Hair follicular keratinocyte (primary cell): ENCODE measurements around the gene TMEM100. TPM values are rescaled to one million over a fixed set of nuclear protein-coding genes. Genes with fewer than 3 reads are reported as not detected.

Experiments
- total RNA-seq: library from RNA; depleted of rRNA; stranded (reverse); fragments of >200 nt; gene quantifications from 2 replicates; pipeline ENCODE4 v1.2.3, GENCODE V29; 2015

TMEM100 gene, protein sequence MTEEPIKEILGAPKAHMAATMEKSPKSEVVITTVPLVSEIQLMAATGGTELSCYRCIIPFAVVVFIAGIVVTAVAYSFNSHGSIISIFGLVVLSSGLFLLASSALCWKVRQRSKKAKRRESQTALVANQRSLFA
- not detected in 2 replicates for total RNA-seq

DNA sequence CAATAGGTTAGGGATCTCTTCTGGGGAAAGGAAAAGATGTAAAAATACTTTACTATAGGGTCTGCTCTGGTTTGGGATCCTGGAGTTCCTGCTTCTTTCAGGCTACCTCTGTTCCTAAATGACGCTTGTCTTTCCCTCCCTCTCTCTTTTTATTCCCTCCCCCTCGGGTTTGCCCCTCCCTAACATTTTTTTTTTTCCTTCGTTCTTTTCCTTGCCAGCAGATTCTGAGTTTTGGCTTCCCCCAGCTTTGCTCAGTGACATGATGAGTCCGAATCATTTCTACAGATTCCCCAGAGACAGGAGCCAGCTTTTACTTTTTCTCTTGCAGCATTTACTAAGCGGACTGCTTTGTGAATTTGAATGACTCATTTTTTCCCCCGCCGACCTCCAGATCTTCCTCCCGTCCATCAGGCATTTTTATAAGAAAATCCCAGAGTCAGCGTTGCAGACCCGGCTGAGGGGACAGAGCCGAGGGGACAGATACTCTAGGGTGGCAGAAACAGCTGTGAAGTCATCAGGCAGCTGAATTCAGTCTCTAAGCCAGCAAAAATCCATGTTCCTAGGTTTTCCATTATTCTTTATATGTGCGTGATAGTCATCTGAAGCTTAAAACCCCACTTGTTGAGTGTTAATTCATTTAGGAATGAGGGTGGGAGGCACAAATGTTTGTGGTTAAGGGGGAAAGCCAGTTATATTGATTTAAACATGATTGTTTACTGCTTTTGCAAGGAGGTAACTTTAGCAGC is at the start of gene TMEM100:
TMEM100 (minus strand) TSS at position 123 of the 746 bp plus-strand sequence. CDS start 1,794 bp downstream, outside the sequence.

DNA sequence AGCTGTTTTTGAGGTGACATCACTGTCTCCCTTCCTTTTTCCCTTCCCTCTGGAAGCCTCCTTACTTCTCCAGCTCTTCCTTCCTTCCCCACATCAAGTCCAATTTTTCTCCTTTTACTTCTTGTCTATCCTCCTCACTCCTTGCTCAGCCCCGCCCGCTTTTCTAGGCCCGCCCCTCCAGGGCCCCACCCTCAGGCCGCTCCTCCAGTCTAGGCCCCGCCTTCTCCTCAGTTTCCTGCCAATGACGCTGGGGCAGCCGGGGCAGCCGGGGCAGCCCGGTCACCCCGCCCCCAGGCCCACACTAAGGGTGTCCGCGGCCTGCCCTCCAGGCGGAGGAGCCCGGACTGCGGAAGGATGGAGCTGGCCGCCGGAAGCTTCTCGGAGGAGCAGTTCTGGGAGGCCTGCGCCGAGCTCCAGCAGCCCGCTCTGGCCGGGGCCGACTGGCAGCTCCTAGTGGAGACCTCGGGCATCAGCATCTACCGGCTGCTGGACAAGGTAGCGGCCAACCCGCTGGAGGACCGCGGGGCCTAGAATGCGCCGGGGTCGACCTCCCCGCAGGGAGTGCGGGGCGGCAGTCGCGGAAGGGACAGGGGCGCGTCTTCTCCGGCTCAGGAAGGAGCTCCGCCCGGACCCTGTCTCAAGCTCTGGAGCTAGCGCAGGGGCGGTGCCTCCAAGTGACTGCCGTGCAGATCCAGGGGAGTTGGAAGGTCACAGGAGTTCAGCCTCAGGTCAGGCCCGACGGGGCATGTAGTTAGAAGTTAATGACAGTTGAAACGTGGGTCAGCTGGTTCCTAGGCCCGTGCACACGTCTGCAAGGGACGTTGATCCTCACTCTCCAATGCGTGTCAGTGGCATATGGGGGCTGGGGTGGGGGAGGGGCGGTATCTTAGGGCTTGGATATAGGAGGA is 28.3 kb upstream of the TMEM100 start, which contains the start of gene PCTP:
PCTP (plus strand) TSS at position 302 of the 908 bp plus-strand sequence; CDS start at position 355, 53 bp downstream.

Other genes with a start within 250 kb of the TMEM100 start
- gene SMIM36, start 211.4 kb downstream of the TMEM100 start, total RNA-seq: not detected in 2 replicates
- 22.2 and 24.1 TPM in 2 replicates for gene PCTP, start 28.2 kb upstream of the TMEM100 start, total RNA-seq